ENCODE measurements around the gene TSKU.
A peak's percentile ranks its signal among the peaks of the same experiment; 100 is the strongest.

The TSKU gene

DNA sequence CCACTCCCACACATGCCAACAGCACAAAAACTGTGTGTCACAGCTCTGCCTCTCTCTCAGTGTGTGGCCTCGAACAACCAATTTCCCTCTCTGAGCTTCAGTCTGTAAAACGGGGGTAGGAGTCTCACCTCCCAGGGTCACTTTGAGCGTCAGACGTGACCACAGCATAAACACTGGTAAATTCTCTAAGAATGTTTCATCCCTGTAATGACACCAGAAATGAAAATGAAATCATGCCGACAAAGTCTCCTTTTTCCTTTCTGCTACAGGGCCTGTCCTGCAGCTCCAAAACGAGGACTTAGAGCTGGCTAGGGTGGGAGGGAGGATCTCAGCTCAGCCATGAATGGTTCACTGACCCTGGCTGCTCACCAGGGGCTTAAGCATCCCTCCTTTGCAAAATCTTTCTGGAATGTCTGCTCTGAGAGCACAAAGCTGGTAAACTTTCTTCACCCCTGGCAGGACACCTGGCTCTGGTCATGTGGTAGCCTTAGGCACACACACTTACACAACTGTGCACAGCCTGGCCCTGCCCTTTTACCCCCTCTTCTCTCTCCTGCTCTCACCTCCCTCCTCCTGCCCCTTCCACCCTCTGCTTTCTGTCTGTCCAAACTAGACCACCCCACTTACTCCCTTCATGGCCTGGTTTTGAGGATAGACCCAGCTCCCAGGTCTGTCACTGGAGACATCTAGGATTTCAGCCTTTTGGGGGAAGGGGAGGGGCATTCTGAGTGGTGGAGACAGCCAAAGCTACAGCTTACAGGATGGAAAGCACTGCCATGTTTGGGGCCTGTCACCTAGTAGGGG lies 12.3 kb upstream of the TSKU start:
- DNase-seq: peak; percentile 94

DNA sequence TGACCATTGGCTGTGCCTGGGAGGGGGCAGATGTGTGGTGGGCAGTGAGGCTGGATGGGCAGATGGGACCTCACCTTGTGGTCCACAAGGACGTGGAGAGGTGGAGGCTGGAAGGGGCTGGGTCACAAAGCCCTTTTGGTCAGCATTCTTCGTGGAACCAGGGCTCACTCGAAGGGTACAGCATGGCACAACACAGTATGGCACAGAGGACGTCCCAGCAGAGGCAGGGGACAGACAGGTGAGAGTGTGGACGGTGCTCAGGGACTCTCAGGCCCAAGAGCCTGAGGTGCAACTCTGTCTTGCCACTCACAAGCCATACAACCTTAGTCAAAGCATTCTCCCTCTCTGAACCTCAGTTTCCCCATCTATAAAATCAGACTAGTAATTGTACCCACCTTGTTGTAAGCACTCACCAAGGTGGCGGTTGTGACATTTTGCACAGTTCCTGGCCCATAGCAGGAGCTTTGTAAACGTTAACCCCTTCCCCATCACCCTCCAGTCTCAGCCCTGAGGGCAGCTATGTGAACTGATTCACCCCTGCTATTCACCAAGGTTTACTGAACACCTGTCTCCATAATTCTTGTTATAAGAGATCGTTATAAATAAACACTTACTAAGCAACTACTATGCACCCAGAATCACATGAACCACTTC lies 11.6 kb upstream of the TSKU start:
- no peak for DNase-seq

DNA sequence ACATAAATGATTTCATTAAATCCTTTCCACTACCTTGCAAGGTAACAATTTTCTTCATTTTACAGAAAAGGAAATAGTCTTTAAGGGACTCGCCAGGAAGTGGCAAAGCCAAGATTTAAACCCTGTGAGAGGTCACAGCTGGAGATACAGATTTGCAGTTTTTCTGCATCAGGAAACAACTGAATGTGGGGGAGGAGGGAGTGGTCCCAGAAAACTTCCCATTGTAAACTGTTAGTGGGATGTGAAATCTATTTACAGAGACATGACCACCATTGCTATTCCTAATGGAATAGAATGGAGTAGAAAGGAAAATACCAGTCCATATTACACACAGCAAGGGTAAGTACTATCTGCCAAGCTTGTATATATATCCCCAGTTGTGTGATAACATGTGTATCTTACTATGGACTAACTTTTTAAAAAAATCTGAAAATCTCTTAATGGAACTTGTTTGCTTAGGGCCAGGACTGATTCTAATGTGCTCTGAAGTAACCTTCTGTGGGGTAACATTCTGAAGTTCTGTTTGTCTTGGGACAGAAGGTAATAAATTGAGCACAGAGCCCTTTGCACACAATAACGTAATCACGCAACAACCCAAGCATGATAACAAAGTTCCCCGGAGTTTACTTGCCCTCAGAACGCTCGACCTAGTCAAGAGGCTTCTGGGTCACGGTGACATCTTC lies 10.9 kb upstream of the TSKU start:
- DNase-seq: no peak

DNA sequence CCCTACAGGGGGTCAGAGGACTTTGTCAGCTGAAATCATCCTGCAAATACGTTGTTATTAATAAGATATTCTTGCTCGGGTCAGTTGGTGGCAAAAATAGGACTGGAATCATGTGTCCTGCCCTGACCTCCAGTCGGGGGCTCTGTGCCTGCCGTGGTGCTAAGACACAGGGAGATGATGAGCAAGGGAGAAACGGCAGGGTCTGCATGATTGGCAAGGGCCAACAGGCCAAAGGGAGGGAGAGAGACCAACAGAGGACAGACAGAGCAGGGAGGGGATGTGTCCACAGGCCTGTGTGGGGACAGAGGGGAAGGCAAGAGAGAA lies 10.4 kb upstream of the TSKU start:
- DNase-seq: no peak

DNA sequence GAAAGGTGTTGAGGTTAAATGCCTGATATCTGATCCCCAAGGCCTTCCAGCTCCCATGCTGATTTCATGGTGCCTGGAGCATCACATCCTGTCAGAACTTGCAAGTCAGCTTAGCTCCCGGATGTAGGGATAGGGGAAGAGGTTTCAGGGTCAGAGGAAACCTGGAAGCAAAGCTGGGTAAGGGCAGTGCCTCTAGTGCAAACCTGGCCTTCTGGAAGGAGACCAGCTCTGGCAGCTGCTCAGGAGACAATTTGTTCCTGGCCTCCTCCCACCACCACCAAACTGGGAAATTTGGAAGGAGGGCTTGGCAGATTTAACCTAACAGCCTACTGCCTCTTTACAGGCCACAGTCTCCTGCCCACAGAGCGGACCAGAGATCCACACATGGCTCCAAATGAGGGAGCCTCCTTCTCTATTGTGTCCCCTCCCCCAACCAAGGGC lies 9.2 kb upstream of the TSKU start:
- DNase-seq: no peak

DNA sequence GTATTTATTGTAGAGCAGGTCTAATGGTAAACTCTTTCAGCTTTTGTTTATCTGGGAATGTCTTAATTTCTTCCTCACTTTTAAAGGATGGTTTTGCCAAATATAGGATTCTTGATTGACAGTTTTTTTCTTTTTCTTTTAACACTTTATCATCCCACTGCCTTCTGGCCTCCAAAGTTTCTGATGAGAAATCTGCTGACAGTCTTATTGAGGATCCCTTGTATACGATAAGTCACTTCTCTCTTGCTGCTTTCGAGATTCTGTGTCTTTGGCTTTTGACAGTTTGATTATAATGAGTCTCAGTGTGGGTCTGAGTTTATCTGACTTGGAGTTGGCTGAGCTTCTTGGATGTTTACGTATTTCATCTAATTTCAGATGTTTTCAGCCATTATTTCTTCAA lies 6.7 kb upstream of the TSKU start:
- no peak for DNase-seq

DNA sequence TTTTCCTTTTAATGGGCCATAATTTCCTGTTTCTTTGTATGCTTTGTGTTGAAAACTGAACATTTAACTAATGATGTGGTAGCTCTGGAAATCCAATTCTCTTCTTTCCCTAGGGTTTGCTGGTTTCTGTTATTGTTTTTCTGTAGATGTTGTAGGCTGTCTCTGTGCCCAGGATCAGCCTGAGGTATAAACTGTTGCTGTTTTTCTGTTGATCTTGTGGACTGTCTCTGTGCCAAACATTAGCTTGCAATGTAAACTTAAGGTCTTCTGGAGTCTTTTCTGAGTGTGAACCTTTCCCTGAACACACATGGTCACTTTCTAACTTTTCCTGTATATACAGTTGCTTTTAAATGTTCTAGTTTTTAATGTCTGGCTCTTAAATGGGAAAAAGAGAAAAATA lies 5.9 kb upstream of the TSKU start:
- no peak for DNase-seq

DNA sequence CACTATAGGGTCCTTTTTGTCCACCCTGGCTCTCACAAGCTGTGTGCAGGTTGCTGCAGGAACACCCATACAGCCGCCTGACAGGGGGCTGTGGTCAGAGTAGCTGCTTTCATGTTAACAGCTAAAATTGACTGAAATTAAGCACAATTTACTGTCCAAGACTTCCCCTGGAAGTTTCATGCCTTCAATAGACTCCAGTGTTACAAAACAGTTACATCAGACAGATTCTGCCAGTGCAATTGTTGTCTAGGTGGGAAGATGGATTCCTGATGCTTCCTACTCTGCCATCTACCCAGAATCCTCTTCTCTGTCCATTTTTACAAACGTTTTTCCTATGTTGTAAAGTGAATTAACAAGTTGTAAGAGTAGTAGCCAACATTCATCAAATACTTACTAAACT lies 5.3 kb upstream of the TSKU start:
- DNase-seq: no peak

DNA sequence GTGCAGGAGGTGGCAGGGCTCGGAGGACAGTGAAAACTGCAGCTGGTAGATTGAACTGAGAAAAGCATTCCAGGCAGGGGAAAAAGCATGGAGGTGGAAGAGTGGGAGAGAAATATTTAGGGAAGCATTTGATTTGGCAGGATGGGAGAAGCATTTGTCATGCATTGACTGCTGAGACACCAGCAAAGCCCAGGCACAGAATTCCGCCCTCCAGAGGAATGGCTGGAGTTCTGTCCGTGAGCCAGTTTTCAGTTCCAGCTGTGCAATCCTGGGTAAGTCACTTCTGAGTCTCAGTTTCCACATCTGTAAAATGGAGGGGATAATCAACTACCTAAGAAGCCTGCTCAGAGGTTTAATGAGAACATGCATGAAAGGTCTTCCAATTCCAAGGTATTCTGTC lies 4.3 kb upstream of the TSKU start:
- no peak for DNase-seq

DNA sequence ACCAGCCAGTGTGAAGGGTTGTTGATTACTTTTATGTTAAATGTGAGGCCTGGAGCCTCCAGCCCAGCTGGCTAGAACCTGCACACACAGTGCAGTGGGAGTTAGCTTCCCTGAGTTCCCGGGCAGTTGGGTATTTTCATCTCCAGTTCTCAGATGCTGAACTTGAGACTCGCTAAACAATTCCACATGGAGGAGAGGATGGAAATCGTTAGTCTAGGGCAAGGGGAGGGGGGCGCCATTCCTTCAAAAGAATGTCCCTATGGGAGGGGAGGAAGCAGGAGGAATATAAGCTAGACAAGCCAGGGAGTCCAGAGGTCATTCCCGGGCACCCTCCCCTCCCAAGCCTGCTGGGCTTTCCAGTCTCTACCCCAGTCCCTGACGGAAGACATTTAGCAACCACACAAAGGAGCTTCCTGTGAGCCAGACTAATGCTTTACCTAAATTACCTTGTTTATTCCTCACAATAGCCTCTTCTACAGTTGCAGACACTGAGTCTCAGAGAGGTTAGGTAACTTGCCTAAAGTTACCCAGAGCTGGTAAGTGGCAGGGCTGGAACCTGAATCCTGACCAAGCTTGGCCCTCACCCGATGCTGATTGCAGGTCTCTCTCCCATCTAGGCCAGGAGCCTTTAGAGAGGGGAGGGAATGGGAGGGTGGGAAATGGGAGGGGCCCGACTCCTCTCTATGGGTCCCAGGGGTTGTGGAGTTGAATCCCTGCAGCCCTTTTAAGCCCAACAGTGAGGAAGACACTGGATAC lies 1.9 kb upstream of the TSKU start:
- no peak for DNase-seq

DNA sequence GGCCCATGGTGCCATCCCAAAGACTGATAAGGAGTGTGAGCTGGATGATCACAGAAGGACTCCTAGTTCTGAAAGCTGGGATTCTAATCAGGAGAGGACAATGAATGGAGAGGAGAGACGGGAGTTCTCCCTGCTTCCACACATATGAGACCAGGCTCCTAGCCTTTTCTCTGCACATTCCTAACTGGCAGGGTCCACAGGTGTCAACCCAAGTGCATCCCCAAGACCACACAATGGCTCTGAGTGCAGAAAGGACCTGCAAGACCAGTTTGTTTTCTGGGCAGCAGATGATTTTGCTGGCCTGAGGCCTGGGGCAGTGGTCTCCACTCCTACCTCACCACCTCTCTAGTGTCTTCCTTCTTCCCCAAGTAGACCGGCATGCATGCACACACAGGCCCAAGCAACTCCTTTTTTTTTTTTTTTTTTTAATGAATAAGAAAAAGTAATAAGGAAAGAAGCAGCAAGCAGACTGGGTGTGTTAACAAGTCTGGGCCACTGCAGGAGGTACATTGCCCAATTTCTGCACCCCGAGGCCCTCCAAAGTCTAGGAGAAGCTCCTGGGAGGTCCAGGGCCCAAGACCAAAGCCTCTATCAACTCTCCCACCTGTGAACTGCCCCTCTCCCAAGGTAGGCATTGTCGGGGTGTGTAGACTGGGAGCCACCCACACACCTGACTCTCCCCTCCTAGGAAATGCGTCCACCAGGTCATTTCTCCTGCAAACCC lies 1.2 kb upstream of the TSKU start:
- no peak for DNase-seq

DNA sequence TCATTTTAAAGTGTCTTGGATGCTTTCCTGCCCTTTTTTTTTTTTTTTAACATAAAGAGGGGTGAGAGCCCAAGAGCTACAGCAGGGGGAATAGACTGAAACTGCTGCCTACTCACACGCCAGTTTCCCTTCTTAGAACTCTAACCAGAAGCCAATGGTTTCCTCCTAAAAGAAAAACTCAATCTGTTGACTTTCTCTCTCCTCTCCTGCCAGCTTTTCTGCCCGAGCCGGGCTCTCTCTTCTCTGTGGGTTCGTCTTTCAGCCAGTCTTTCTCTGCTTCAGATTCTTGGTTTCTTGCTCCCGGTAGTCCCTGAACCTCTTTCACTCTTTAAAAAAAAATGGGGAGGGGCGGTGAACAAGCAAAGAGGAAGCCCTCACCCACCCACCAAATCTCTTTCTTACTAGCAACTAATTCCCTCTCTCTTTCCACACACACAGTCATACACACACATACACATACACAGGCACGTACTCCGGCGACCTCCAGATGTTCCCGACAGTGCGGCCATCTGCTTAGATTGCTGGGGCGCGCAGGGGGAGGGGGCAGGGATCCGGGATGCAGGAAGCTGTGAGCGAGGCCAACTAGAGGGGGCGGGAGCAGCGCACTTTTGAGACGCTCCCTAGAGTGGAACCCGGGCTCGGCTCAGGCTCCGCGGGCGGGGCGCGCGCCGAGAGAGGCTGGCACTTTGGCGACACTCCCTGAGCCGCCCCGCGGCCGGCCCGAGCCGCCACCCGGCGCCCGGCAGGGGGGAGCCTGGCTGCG lies 444 bp upstream of the TSKU start:
- DNase-seq: peak; percentile 98

DNA sequence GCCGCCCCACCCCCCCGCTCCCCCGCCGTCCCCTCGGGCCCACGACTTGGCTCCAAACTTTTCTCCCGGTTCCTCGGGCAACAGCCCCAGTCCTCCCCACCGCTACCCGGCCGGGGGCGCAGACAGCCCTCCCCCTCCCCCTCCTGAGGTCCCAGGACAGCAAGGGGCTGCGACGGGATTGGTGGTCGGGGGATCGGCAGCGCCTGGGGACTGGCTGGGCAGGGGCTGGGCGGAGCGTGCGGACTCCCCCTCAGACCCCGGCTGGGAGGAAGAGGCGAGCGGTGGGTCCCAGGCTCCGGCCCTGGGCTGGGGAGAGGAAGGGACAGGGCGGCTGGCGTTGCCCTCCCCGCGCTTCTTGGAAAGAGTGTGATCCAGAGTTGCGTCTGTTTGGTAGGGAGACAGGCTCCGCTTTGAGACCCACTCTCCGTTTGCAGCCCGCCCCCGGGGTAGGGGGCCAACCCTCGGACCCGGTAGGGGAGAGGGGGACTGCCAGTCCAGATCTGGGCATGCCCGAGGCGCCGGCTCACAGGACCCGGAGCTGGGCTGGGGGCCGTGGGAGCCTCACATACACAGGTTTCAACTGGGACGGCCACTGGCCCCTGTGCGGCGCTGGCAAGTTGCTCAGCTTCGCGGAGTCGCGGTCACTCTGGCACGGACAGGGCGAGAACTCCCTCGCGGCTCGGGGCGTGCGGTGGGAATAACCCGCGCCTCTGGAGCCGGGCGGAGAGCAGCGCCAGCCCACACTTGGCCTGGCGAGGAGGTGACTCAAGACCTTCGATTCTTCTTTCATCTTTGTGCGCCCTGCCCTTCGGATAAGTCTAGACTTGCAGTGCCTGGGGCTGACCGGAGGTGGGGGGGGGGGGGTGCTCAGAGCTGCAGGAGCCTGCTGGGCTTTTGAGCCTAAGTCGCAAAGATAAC lies 999 bp downstream of the TSKU start:
- DNase-seq: peak; percentile 64

DNA sequence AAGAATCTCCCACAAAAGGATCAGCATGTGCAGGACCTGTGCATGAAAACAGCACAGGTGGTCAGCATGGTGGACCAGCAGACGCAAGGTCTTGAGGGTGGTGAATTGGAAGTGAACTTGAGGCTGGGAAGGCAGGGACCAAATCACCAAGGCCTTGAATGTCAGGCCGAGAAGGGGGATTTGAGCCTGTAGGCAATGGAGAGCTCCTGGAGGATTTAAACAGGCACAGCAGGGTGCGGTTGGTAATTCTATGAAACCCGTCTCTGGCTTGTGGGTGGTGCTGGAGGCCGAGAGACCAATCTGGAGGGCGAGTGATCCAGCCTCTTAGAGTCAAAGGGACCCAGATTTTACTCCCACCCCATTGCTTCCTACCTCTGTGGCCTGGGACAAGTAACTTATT lies 2.4 kb downstream of the TSKU start:
- DNase-seq: no peak

DNA sequence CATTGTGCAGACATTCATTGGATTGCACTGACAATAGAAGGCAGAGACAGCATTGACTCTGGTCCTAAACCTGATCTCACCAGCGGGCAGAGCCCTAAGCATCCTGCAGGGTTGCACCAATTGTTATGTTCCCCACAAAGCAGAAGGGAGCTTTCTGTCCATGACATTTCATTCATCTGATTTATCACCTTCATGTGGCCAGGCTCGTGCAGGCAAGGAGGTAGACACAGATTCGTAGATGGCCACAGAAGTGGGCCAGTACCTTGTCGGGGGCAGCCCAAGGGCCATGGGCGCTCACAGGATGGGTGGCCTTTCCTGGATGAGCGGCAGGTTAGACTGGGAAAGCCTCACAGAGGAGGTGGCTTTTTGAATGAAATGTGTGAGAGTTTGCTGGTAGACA lies 2.9 kb downstream of the TSKU start:
- DNase-seq: no peak

DNA sequence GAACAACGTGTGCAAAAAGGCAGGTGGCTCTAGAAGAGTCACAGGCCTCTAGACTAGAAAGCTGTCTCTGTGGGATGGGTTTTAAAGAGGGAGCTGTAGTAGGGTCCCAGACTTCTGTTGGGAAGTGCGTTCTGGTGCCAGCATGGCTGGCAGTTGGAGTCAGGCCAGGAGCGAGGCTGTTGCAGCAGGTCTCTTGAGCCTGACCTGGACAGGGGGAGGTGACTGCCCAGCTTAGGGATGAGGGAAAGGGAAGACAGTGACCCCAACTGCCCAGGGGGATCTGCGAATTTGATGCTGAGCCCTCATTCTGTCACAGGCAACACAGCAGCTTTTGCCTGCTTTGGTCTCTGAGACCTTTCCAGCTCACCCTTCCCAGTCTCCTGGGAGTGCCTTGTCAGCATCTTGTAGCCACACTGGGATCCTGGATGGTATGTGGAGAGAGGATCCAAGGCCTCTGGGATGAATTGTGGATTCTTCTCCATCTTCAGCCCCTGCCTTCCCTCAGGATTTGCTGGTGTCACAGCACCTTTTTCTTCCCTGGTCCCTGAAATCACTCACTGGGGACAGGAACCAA lies 3.4 kb downstream of the TSKU start:
- DNase-seq: no peak

DNA sequence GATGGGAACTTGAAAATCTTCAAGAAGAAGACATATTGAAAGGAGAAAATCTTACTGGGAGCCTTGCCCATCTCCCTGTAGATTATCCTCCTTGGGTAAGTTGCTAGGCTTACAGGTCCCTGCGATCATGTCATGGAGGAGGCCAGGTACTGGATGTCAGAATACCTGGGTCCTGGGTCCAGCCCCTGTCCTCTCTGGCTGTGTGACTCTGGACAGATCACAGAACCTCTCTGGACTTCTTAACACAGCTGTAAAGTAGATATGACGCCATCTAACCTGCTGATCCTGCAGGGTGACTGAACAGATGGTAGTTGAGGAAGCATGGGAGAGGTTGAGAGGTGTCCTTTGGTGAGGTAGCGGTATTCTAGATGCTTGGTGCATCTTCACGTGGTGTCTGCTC lies 4.1 kb downstream of the TSKU start:
- DNase-seq: no peak

DNA sequence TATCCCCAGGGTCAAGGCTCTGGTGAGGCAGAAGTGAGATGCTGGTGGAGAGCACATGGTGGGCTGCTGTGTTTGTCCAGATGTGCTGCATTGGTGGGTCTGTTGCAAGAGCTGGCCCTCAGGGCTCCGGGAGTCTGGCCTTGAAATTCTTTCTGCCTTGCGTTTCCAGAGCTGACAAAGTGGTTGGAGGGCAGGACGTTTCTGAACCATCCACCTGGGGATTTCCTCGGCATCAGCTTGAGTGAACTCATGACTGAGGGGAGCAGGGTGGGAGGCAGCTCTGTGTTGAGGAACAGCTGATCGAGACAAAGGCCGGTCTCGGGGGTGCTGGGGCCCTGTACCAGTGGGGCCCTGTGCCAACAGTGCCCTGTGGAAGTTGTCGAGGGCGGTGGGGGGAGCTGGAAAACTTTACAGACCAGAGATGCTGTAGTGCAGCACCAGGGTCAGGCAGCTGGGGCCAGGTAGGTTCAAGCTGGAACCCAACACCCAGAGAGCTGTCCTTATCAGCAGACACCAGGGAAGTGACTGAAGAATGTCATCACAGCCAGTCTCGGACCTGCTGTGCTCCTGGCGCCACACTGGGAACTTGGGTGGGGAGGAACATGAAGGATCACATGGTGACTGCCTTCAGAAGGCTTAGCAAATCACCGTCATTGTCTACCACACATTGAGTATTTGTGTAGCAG lies 4.9 kb downstream of the TSKU start:
- no peak for DNase-seq

DNA sequence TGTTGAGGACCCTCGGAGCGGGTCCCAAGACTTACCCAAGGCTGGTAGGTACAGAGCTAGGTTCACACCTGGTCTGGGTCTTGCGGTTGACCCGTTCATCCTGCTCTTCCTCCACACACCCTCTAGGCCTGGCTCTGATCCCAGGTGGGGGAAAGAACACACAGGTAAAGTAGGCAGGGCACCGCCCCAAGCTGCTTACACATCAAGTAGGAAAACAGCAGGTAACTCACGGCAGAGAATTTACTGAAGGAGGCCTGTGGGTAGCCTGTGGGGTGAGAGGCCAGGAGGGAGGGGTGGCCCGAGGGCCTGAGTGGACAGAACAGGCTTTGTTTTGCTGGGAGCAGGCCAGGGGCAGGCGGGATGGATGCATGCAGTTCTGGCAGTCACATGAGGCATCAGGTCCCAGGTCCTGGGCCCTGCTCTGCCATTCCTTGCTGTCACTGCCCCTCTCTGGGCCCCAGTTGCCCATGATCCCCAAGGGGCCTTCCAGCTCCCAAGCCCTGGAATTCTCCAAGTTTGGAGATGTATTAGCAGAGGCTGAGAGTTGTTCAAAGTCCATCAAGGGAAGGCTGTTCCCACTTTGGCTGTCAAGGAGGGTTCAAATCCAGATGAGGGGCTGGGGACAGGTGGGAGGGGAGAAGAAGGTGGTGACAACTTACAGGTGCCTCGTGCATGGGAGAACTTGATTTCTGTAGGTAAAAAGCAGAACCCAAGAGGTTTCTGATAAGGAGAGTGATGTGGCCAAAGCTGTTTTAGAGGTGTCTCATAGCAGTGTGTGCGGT lies 5.7 kb downstream of the TSKU start:
- no peak for DNase-seq

Data from HCEC 1CT (cell line).